ENCODE measurements around the gene TULP4.
"Not testable (repeated sequence)": the region's sequence is repeated elsewhere in the genome, so short reads cannot be mapped to it uniquely, and the experiment has no call there.

TULP4 gene

DNA sequence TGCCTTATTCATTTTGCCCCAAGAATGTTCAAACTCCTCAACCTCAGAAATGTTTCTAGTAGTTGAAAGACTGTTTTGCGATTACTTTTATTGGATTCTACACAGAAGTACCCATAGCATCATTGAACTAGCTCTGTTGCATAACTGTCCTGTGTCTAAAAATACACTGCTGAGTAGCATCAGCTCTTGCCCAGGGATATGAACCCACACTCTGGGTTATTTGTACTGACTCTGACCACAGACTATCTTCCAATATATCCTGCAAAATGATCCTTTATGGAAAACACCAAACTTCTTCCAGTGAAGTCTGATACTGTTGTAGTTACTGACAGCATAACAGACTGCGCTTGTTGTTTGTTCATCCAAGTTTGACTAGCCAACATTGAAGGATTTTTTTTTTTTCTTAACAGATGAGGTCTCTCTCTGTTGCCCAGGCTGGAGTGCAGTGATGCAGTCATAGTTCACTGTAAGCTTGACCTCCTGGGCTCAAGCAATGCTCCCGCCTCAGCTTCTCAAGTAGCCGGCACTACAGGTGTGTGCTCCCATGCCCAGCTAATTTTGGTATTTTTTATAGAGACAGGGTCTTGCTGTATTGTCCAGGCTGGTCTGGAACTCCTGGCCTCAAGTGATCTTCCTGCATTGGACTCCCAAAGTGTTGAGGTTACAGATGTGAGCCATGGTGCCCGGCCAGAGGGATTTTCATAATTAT is 49.9 kb downstream of the TULP4 start:
- FAIRE-seq = no peak

GRCh38 chr6:158366363-158366762 is 54.1 kb downstream of the TULP4 start:
- no peak for FAIRE-seq

- FAIRE-seq = peak; percentile 9
These were observed 55.6 kb downstream of the TULP4 start for GRCh38 chr6:158367816-158368215.

DNA sequence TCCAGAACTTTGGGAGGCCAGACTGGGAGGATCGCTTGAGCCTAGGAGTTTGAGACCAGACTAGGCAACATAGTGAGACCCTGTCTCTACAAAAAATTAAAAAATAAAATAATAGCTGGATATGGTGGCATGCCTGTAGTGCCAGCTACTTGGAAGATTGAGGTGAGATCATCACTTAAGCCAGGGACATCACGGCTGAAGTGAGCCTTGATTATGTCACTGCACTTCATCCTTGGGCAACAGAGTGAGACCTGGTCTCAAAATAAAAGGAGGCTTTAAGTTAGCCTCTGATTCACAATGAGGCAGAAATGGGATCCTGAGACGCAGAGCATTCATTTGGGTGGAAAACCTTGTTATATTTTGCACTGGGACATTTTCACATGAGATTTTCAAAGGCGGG is 57.0 kb downstream of the TULP4 start:
- no peak for FAIRE-seq

DNA sequence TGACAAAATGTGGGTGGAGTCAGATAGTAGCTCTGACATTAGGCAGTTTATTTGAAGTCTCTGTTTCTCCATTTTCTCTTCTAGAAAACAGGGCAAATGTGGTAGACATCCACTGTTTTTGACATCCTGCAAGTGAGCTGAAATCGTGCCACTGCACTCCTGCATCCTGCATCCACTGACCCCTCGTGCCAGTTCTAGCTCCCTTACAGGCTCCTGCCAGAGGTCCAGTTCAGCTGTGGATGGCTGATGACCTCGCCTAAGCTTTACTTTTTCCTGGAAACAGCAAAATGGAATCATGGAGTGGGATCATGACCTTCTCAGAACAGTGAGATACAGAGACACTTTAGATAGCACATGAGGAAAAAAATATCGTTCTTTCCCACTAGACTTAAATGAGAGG is 58.5 kb downstream of the TULP4 start:
- FAIRE-seq = no peak

- no peak for FAIRE-seq
These were observed 59.0 kb downstream of the TULP4 start for GRCh38 chr6:158371261-158371660.

GRCh38 chr6:158372574-158372973 is 60.3 kb downstream of the TULP4 start:
- no peak for FAIRE-seq

GRCh38 chr6:158373214-158373613 is 60.9 kb downstream of the TULP4 start:
- FAIRE-seq = no peak

DNA sequence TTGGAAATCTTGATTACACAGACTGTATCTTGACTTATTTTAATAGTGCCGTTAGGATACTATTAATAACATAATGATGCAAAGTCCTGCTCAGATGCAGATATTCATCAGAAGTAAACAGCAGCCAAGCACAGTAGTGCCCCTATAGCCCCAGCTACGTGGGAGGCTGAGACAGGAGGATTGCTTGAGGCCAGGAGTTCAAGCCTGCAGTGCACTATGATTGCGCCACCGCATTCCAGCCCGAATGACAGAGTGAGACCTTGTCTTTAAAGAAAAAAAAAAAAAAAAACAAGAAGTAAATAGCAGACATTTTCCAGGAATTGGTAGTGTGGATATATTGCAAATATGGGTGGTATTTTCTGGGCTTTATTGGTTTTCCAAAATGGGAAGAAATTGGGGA is 61.8 kb downstream of the TULP4 start:
- FAIRE-seq = no peak

DNA sequence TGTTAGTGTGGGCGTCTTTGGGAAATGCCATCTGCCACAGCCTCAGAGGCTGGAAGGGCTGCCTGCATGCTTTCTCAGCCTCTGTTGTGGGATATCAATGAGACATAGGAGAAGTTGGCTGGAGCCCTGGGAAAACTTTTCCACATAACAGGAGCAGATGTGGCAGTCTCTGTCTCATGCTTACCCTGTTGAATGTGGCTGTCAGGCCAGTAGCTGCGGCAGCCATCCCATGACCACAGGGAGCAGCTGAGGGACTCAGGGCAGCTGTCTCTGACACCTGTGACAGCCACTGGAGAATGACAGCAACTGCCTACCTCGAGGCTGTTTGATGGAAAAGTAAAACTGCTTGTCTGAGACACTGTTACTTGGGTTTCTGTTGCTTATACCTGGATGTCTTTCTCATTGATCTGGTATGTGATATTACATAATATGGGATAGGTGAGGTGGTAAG is 64.4 kb downstream of the TULP4 start:
- no peak for FAIRE-seq

DNA sequence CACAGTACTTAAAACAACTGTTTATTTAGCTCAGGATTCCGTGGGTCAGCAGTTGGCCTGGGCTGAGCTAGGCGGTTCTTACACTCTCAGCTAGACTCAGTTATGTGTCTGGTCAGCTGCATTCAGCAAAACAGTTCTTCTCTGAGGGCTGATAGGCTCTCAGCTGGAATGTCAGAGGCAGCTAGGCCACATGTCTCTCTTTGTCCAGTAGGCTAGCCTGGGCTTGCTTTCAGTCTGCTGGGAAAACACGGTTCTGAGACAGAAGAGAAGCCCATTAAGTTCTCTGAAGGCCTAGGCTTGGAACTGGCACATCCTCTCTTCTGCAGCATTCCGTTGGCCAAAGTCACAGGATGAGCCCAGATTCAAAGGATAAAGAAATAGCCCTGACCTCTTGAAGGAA is 65.6 kb downstream of the TULP4 start:
- FAIRE-seq = no peak

DNA sequence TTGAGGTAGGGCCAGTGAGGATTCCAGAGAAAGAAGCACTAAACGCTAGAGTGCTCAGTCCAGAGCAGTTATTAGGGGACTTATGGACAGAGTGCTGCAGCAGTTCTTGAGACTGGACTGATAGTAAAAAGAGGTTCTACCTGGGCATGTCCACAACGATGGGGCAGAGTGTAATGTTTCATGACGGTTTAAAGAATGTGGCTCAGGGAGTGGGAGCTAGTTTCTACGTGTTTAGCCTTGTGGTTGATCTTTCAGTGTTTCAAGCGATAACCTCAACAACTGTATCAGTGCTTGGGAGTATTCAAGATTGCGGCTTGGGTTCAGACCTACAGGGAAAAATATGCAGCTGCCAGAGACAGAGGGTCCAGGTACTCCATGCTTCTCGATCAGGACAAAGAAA is 67.1 kb downstream of the TULP4 start:
- FAIRE-seq = no peak

- FAIRE-seq = no peak
These were observed 68.9 kb downstream of the TULP4 start for GRCh38 chr6:158381214-158381613.

GRCh38 chr6:158382491-158382890 is 70.2 kb downstream of the TULP4 start:
- no peak for FAIRE-seq

GRCh38 chr6:158383057-158383456 is 70.8 kb downstream of the TULP4 start:
- FAIRE-seq = no peak

GRCh38 chr6:158383542-158383941 is 71.3 kb downstream of the TULP4 start:
- FAIRE-seq = no peak

DNA sequence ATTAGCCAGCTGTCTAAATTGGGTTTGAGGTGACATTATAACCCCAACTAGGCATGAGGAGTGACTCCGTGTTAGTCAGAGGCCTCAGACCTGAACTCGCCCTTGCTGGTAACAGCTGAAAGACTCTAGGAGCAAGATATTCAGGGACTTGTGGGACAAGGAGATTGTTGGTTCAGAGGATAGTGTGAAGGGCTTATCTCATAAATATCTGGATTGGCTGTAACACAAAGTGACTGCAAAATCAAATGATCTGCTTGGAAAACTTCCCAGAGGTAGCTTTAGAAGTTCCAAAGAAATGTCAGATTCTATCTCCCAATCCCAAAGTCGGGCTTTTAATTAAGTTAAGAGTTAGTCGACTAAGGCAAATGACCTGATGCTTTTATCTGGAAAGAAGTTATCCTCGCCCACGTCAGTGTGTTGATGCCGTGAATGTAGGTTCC is 72.4 kb downstream of the TULP4 start:
- no peak for FAIRE-seq

- no peak for FAIRE-seq
These were observed 74.8 kb downstream of the TULP4 start for GRCh38 chr6:158387036-158387435.

- FAIRE-seq = no peak
These were observed 75.3 kb downstream of the TULP4 start for GRCh38 chr6:158387578-158387977.

DNA sequence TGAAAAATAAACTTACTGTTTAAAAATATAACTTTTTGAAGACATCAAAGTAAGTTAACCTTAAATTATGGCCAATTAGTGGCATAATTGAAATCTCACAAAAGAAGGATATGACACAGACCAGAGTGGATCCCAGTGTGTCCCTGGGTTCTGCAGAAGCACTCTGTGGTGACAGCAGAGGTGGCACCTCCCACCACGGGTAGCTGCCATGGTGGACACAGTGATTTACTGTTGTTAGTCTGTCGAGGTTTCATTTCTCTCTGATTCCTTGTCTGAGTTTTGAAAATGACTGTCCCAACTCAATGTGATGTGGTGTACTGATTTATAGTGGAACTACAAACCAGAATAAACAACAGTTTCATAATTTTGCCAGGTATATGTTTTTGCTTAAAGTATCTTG is 76.5 kb downstream of the TULP4 start:
- FAIRE-seq = no peak

- FAIRE-seq = no peak
These were observed 77.1 kb downstream of the TULP4 start for GRCh38 chr6:158389193-158389919.

DNA sequence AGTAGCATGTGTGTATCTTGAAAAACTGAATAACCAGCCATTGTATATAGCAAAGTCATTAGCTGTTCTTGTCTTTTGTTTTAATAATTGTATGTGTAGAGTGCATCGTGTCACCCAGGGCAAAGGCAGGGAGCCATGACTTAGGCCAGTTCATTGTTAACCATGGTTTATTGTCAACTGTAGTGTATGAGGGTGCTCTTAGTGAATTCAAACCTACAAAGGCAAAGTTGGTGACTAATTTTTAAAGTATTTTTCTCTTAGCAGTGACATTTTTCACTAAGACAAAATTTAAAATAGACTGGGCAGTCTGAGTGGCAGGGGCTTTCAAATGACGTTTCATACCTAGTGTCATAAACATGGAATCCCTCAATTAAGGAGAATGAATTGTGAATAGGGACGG is 79.0 kb downstream of the TULP4 start:
- no peak for FAIRE-seq

DNA sequence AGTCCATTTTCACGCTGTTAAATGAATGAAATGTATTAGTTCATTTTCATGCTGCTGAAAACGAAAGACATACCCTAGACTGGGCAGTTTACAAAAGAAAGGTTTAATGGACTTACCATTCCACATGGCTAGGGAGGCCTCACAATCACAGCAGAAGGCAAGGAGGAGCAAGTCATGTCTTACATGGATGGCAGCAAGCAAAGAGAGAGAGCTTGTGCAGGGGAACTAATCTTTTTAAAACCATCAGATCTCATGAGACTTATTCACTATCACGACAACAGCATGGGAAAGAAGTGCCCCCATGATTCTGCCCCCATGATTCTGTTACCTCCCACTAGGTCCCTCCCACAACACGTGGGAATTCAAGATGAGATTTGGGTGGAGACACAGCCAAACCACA is 79.7 kb downstream of the TULP4 start:
- FAIRE-seq = not testable (repeated sequence)

DNA sequence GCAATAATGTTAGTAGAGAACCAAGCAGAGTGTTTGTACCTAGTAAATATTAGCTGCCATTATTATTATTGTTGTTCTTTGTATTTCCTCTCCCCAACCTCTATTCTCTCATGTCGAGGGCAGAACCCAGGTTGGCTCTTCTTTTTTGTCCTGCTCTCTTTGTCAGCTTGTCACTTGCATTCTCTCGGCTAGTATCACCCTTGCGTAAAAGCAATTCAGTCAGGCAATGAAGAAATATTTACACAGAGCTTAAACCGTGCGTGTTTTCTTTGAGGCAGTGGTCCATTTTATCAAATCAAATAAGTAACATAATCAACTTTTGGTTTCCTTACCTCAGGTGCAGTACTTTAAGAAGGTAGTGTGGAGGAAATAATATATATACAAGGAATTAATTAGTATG is 83.9 kb downstream of the TULP4 start:
- FAIRE-seq = no peak

DNA sequence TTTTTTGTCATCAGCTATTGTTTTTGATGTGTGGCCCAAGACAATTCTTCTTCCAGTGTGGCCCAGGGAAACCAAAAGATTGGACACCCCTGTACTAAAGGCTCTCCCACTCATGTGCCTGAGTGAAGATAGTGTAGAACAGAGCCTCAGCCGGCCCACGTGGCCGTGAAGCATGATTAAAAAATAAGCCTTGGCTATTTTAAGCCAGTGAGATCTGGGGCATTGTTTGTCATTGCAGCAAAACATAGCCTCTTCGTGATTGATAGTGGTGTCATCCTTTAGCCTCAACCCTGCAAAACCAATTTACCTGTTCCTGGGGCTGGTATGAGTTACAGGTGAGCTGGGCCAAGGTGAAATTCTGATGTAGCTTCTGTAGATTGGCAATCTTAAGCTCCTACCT is 85.3 kb downstream of the TULP4 start:
- FAIRE-seq = no peak

All from islet of Langerhans (tissue), 1 donor.